ENCODE data around the gene OSBPL6. TPM values are rescaled to one million over a fixed set of nuclear protein-coding genes. Genes with fewer than 3 reads are reported as not detected.

The OSBPL6 gene
- total RNA-seq, 1 experiment from 2014 or later: 11.6 TPM

DNA sequence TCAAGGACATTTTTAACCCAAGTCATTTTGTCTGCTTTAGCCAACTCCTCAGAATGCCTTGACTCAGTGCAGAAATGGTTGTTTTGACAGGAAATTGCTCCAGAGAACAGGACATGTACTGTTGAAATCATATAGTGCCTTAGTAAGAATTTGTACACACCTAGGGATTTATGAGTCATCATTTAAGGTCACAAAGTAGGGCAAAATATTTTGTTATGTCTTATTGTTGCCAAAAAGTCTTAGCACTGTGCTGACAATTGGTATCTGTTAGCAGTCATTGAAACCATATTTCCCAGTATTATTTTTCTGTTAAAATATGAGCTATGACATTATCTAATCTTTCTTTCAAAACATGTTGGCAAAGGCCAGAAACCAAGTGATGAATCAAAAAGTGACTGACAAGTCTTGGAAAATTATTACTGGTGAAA lies 104.5 kb downstream of the OSBPL6 start:
- BruUV-seq (replicated peaks): no TSS peak
- ChIA-PET POLR2A (no interaction called here), RAD21 (ENCODE audit: low non-redundant PET in 1 of 2, low total read pairs in 2 of 2, uncharacterized antibody in 2 of 2, unreplicated experiment in 2 of 2) (no interaction called here), CTCF (no interaction called here)
- Histone ChIP-seq H3K9ac (ENCODE audit: low read length) (no peak overlapping the region), H3K4me2 (ENCODE audit: low read length) (peak overlapping the region; percentile 33), H3K9me2 (ENCODE audit: insufficient read depth) (no peaks in the 10 kb centered on the region), H3K27ac (ENCODE audit: low read depth, low read length) (no peak overlapping the region), H2AFZ (ENCODE audit: low read depth, low read length, poor library complexity, severe bottlenecking) (no peak overlapping the region), H4K20me1 (ENCODE audit: insufficient read depth) (no peaks in the 10 kb centered on the region), H3K4me3 (replicated peaks in 1 of 2; ENCODE audit: low read depth in 1 of 2, low read length in 2 of 2) (no peak overlapping the region), H3K4me1 (ENCODE audit: control insufficient read depth in 1 of 2, insufficient read depth in 2 of 2, low read length in 2 of 2) (peaks cover 6 to 12% of the 10 kb centered on the region in 2 experiments), H3K27me3 (ENCODE audit: insufficient read depth, low read length) (no peaks in the 10 kb centered on the region), H3K36me3 (ENCODE audit: control insufficient read depth in 1 of 2, insufficient read depth in 2 of 2, low read length in 2 of 2) (no peaks in the 10 kb centered on the region), H3K79me2 (ENCODE audit: insufficient read depth, low read length) (no peaks in the 10 kb centered on the region), H3K9me3 (ENCODE audit: control insufficient read depth in 1 of 2, insufficient read depth in 1 of 2, low read depth in 1 of 2, low read length in 2 of 2) (no peaks in the 10 kb centered on the region)
- intact Hi-C loops (cut with micrococcal nuclease): no loop called here
- peak; percentile 65 for ATAC-seq
- DNase-seq (ENCODE audit: low read depth, low spot score): peak; percentile 32
- TF ChIP-seq POLR2A (IDR thresholded peaks at IDR 0.05; ENCODE audit: borderline replicate concordance, extremely low read depth, insufficient read depth, insufficient read length): no peak
- TF ChIP-seq REST (IDR thresholded peaks at IDR 0.05; ENCODE audit: low read depth): no peak
- TF ChIP-seq, protein P1, sequence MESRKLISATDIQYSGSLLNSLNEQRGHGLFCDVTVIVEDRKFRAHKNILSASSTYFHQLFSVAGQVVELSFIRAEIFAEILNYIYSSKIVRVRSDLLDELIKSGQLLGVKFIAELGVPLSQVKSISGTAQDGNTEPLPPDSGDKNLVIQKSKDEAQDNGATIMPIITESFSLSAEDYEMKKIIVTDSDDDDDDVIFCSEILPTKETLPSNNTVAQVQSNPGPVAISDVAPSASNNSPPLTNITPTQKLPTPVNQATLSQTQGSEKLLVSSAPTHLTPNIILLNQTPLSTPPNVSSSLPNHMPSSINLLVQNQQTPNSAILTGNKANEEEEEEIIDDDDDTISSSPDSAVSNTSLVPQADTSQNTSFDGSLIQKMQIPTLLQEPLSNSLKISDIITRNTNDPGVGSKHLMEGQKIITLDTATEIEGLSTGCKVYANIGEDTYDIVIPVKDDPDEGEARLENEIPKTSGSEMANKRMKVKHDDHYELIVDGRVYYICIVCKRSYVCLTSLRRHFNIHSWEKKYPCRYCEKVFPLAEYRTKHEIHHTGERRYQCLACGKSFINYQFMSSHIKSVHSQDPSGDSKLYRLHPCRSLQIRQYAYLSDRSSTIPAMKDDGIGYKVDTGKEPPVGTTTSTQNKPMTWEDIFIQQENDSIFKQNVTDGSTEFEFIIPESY (IDR thresholded peaks at IDR 0.05; ENCODE audit: extremely low read depth, insufficient replicate concordance, low read length): no peak
- no peak for TF ChIP-seq ELF1 (IDR thresholded peaks at IDR 0.05; ENCODE audit: borderline replicate concordance, low read depth)
- no peak for TF ChIP-seq SIN3A (IDR thresholded peaks at IDR 0.05; ENCODE audit: low read depth)
- peak; percentile 56; the same call in 1 of the 2 replicates for TF ChIP-seq CEBPB (IDR thresholded peaks at IDR 0.05; ENCODE audit: low read depth)
- TF ChIP-seq ZFX (IDR thresholded peaks at IDR 0.05): no peak
- no peak for TF ChIP-seq POLR2AphosphoS5 (IDR thresholded peaks at IDR 0.05; ENCODE audit: low read depth, low read length)
- TF ChIP-seq JUND (IDR thresholded peaks at IDR 0.05): peak; percentile 57
- no peak for TF ChIP-seq CBX3 (IDR thresholded peaks at IDR 0.05; ENCODE audit: low read depth)
- peak; percentile 46; the same call in 1 of the 2 replicates for TF ChIP-seq SP1 (IDR thresholded peaks at IDR 0.05; ENCODE audit: low read depth)
- TF ChIP-seq TCF7L2 (IDR thresholded peaks at IDR 0.05; ENCODE audit: borderline replicate concordance, extremely low read depth, insufficient read depth, insufficient read length): no peak
- TF ChIP-seq ATF3 (IDR thresholded peaks at IDR 0.05): 0 out of 2 replicates have a peak, but pooled peaks have one; percentile 7
- TF ChIP-seq RAD21 (IDR thresholded peaks at IDR 0.05; ENCODE audit: low read depth): no peak
- TF ChIP-seq EZH2 (IDR thresholded peaks at IDR 0.05): no peak
- TF ChIP-seq SRF (IDR thresholded peaks at IDR 0.05; ENCODE audit: low read depth): no peak
- no peak for TF ChIP-seq YY1 (IDR thresholded peaks at IDR 0.05; ENCODE audit: extremely low read depth, insufficient replicate concordance, low read depth, low read length)
- TF ChIP-seq FOSL1 (IDR thresholded peaks at IDR 0.05; ENCODE audit: low read depth): peak; percentile 67
- no peak for TF ChIP-seq ZNF274 (IDR thresholded peaks at IDR 0.05; ENCODE audit: low read depth, low read length)
- no peak for TF ChIP-seq EZH2phosphoT487 (IDR thresholded peaks at IDR 0.05; ENCODE audit: borderline replicate concordance)
- TF ChIP-seq, protein P2, sequence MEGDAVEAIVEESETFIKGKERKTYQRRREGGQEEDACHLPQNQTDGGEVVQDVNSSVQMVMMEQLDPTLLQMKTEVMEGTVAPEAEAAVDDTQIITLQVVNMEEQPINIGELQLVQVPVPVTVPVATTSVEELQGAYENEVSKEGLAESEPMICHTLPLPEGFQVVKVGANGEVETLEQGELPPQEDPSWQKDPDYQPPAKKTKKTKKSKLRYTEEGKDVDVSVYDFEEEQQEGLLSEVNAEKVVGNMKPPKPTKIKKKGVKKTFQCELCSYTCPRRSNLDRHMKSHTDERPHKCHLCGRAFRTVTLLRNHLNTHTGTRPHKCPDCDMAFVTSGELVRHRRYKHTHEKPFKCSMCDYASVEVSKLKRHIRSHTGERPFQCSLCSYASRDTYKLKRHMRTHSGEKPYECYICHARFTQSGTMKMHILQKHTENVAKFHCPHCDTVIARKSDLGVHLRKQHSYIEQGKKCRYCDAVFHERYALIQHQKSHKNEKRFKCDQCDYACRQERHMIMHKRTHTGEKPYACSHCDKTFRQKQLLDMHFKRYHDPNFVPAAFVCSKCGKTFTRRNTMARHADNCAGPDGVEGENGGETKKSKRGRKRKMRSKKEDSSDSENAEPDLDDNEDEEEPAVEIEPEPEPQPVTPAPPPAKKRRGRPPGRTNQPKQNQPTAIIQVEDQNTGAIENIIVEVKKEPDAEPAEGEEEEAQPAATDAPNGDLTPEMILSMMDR (IDR thresholded peaks at IDR 0.05 in 2 of 3, conservative IDR thresholded peaks at IDR 0.05 in 1 of 3; ENCODE audit: borderline replicate concordance in 1 of 3, insufficient read depth in 1 of 3, low read depth in 2 of 3, low read length in 2 of 3): no peak
- TF ChIP-seq MAX (IDR thresholded peaks at IDR 0.05): no peak

Measured in HCT116 (cell line).